ENCODE data around the gene BRD2.
A peak's percentile ranks its signal among the peaks of the same experiment; 100 is the strongest.

The BRD2 gene

DNA sequence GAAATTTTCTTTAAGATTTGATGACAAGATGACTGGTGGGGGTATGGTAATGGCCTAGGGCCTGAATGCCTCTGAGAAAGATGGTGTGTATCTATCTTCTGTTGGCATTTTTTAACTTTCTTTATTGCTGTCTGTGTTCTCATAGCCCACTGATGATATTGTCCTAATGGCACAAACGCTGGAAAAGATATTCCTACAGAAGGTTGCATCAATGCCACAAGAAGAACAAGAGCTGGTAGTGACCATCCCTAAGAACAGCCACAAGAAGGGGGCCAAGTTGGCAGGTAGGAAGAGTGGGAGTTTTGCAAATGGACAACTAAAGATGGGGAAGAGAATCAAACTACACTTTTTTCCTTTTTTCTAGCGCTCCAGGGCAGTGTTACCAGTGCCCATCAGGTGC, 7.5 kb downstream of the BRD2 start:
- no peak overlapping the region for H3K4me3 ChIP-seq (ENCODE audit: low read length)
- peaks cover 84% of the 10 kb centered on the region for H4K20me1 ChIP-seq (ENCODE audit: insufficient read depth, low read length)
- no peaks in the 10 kb centered on the region for H3K9me3 ChIP-seq (replicated peaks; ENCODE audit: insufficient read depth, low read length)
- no peak overlapping the region for H3K9ac ChIP-seq (ENCODE audit: low read length)
- no peak for TF ChIP-seq EZH2 (optimal IDR thresholded peaks at IDR 0.05; ENCODE audit: low read depth, low read length)
- H3F3A ChIP-seq (ENCODE audit: insufficient read depth, low read length), result peaks cover 95% of the 10 kb centered on the region
- peaks cover 18% of the 10 kb centered on the region for H3K4me1 ChIP-seq (ENCODE audit: low read length)
- no peaks in the 10 kb centered on the region for H3K27me3 ChIP-seq (replicated peaks; ENCODE audit: insufficient read depth, low read length)
- H3K36me3 ChIP-seq (replicated peaks; ENCODE audit: insufficient read depth, low read length), result peaks cover 72% of the 10 kb centered on the region
- H3K27ac ChIP-seq (ENCODE audit: low read length), result no peak overlapping the region
- DNase-seq, result no peak
- no peak overlapping the region for H2AFZ ChIP-seq (ENCODE audit: low read length)
- H3K79me2 ChIP-seq (ENCODE audit: low read length), result peaks cover 83% of the 10 kb centered on the region
- peak overlapping the region; percentile 87; the same call in 1 of the 2 replicates for H3K4me2 ChIP-seq (ENCODE audit: low read depth, low read length)
- no peaks in the 10 kb centered on the region for H3K9me2 ChIP-seq (replicated peaks; ENCODE audit: insufficient read depth, low read length)

DNA sequence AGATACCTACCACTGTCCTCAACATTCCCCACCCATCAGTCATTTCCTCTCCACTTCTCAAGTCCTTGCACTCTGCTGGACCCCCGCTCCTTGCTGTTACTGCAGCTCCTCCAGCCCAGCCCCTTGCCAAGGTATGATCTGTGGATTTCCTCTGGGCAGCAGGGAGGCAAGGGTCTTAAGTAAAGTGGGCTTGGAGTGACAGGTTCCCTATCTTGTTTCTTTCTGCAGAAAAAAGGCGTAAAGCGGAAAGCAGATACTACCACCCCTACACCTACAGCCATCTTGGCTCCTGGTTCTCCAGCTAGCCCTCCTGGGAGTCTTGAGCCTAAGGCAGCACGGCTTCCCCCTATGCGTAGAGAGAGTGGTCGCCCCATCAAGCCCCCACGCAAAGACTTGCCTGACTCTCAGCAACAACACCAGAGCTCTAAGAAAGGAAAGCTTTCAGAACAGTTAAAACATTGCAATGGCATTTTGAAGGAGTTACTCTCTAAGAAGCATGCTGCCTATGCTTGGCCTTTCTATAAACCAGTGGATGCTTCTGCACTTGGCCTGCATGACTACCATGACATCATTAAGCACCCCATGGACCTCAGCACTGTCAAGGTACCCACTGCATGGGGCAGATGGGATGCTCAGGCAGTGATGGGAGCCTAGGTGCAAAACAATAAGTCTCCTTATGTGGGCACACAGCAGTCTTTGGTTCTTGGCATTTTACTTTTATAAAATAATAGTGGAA, 8.1 kb downstream of the BRD2 start:
- H3K27ac ChIP-seq (ENCODE audit: low read length), result no peak overlapping the region

DNA sequence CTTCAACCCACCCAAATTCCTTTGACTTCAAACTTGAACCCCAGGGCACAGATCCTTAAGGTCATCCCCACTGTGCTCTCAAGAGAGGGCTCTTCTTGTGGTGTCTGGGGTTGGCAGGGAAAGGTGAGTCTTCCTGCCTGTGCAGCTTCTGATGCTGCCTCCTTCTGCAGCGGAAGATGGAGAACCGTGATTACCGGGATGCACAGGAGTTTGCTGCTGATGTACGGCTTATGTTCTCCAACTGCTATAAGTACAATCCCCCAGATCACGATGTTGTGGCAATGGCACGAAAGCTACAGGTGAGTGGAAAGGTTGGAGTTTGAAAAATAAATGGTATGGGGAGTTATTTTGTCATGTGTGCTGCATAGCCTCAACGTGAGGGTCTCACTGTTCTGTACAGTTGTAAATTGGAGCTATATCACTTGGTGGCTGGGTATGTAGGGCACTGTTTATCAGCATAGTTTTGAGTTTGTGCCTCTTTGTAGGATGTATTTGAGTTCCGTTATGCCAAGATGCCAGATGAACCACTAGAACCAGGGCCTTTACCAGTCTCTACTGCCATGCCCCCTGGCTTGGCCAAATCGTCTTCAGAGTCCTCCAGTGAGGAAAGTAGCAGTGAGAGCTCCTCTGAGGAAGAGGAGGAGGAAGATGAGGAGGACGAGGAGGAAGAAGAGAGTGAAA, 9.0 kb downstream of the BRD2 start:
- TF ChIP-seq EZH2phosphoT487 (IDR thresholded peaks at IDR 0.05; ENCODE audit: low read length) (no peak), EZH2 (optimal IDR thresholded peaks at IDR 0.05; ENCODE audit: low read depth, low read length) (no peak)
- TF ChIP-seq, protein P1, sequence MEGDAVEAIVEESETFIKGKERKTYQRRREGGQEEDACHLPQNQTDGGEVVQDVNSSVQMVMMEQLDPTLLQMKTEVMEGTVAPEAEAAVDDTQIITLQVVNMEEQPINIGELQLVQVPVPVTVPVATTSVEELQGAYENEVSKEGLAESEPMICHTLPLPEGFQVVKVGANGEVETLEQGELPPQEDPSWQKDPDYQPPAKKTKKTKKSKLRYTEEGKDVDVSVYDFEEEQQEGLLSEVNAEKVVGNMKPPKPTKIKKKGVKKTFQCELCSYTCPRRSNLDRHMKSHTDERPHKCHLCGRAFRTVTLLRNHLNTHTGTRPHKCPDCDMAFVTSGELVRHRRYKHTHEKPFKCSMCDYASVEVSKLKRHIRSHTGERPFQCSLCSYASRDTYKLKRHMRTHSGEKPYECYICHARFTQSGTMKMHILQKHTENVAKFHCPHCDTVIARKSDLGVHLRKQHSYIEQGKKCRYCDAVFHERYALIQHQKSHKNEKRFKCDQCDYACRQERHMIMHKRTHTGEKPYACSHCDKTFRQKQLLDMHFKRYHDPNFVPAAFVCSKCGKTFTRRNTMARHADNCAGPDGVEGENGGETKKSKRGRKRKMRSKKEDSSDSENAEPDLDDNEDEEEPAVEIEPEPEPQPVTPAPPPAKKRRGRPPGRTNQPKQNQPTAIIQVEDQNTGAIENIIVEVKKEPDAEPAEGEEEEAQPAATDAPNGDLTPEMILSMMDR (IDR thresholded peaks at IDR 0.05; ENCODE audit: low read length), result no peak
- Histone ChIP-seq H4K20me1 (ENCODE audit: insufficient read depth, low read length) (peaks cover 96% of the 10 kb centered on the region), H3K27ac (ENCODE audit: low read length) (no peak overlapping the region), H3K4me3 (ENCODE audit: low read length) (no peak overlapping the region), H3K9ac (ENCODE audit: low read length) (no peak overlapping the region), H3K36me3 (replicated peaks; ENCODE audit: insufficient read depth, low read length) (peaks cover 70% of the 10 kb centered on the region), H3K9me3 (replicated peaks; ENCODE audit: insufficient read depth, low read length) (no peaks in the 10 kb centered on the region), H3K4me1 (ENCODE audit: low read length) (peaks cover 18% of the 10 kb centered on the region), H3K9me2 (replicated peaks; ENCODE audit: insufficient read depth, low read length) (no peaks in the 10 kb centered on the region), H3K4me2 (ENCODE audit: low read depth, low read length) (no peak overlapping the region), H3F3A (ENCODE audit: insufficient read depth, low read length) (peaks cover 98% of the 10 kb centered on the region), H2AFZ (ENCODE audit: low read length) (no peak overlapping the region), H3K79me2 (ENCODE audit: low read length) (peaks cover 74% of the 10 kb centered on the region), H3K27me3 (replicated peaks; ENCODE audit: insufficient read depth, low read length) (no peaks in the 10 kb centered on the region)
- DNase-seq, result no peak

More for the DNA sequence above, 8.1 kb downstream of the BRD2 start:
- H4K20me1 ChIP-seq (ENCODE audit: insufficient read depth, low read length), result peaks cover 90% of the 10 kb centered on the region
- no peak overlapping the region for H3K4me3 ChIP-seq (ENCODE audit: low read length)
- H3K4me2 ChIP-seq (ENCODE audit: low read depth, low read length), result peak overlapping the region; percentile 87; the same call in 1 of the 2 replicates
- H3K27me3 ChIP-seq (replicated peaks; ENCODE audit: insufficient read depth, low read length), result no peaks in the 10 kb centered on the region
- no peaks in the 10 kb centered on the region for H3K9me2 ChIP-seq (replicated peaks; ENCODE audit: insufficient read depth, low read length)
- H3K36me3 ChIP-seq (replicated peaks; ENCODE audit: insufficient read depth, low read length), result peaks cover 72% of the 10 kb centered on the region
- TF ChIP-seq, protein P1 (IDR thresholded peaks at IDR 0.05; ENCODE audit: low read length), result no peak
- TF ChIP-seq EZH2 (optimal IDR thresholded peaks at IDR 0.05; ENCODE audit: low read depth, low read length) (no peak), EZH2phosphoT487 (IDR thresholded peaks at IDR 0.05; ENCODE audit: low read length) (no peak)
- H2AFZ ChIP-seq (ENCODE audit: low read length), result no peak overlapping the region
- H3K9ac ChIP-seq (ENCODE audit: low read length), result no peak overlapping the region
- peaks cover 18% of the 10 kb centered on the region for H3K4me1 ChIP-seq (ENCODE audit: low read length)
- H3F3A ChIP-seq (ENCODE audit: insufficient read depth, low read length), result peaks cover 96% of the 10 kb centered on the region
- peaks cover 79% of the 10 kb centered on the region for H3K79me2 ChIP-seq (ENCODE audit: low read length)
- no peaks in the 10 kb centered on the region for H3K9me3 ChIP-seq (replicated peaks; ENCODE audit: insufficient read depth, low read length)
- no peak for DNase-seq
